Measurements from ENCODE around the gene MDK. TPM values are rescaled to one million over a fixed set of nuclear protein-coding genes. Genes with fewer than 3 reads are reported as not detected.

The MDK gene
- total RNA-seq, 2 donors from 2014 or later: 644 to 1,502 TPM

DNA sequence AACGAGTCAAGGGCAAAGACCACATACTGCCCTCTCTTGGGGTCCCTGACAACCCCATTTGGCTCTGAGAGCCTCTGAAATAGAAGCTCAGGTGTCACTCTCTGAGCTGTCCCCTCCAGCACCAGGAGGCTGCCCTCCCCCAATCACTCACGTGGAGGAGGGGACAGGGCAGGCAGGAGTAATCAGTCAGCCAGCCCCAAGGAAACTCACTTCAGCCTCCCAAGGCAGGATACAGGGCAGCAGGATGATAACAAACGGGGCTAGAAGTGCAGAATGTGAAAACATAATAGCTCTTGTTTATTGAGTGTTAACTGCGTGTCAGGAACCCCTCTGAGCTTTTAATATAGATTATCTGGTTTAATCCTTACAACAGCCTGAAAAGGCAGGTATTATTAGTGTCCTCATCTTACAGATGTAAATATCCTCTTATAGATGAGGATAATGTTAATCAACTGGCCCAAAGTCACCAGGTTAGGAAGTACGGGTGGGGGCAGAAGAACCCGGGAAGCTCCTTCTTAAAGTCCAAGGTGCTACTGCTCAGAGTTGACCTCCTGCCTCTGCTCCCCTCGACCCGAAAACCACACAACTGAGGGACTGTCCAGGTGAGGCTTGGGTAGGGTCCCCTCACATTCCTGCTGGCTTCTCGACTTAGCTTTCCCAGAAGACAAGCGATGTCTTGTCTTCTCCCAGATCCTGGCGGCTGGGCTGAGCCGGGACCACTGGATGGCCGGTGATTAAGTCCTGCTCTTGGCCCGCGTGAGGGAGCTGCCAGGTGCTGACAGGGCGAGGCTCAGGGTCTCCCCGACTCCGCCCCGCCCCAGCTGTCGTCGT, 7.4 kb downstream of the MDK start:
- Histone ChIP-seq H3K9me3 (ENCODE audit: control insufficient read depth, low read length) (no peaks in the 10 kb centered on the region), H3K4me1 (ENCODE audit: control insufficient read depth, insufficient read depth, low read length) (peaks cover 18% of the 10 kb centered on the region), H3K4me3 (ENCODE audit: low read length) (peak overlapping the region; percentile 73), H3K36me3 (ENCODE audit: control insufficient read depth, insufficient read depth, low read length) (peaks cover 2% of the 10 kb centered on the region), H3K9ac (ENCODE audit: extremely low read depth, low read length, poor library complexity, severe bottlenecking) (no peak overlapping the region), H3K27ac (ENCODE audit: low read depth, low read length) (no peak overlapping the region), H3K27me3 (ENCODE audit: control insufficient read depth, insufficient read depth, low read length, poor library complexity, severe bottlenecking) (peaks cover 77% of the 10 kb centered on the region)
- Mint-ChIP-seq H3K36me3 (ENCODE audit: low read depth) (peaks cover 4% of the 10 kb centered on the region), H3K27me3 (ENCODE audit: insufficient read depth) (peaks cover 83% of the 10 kb centered on the region), H3K9me3 (no peaks in the 10 kb centered on the region), H3K4me3 (peak overlapping the region; percentile 46), H3K4me1 (peaks cover 25% of the 10 kb centered on the region), H3K27ac (no peak overlapping the region)
- TF ChIP-seq, protein P1, sequence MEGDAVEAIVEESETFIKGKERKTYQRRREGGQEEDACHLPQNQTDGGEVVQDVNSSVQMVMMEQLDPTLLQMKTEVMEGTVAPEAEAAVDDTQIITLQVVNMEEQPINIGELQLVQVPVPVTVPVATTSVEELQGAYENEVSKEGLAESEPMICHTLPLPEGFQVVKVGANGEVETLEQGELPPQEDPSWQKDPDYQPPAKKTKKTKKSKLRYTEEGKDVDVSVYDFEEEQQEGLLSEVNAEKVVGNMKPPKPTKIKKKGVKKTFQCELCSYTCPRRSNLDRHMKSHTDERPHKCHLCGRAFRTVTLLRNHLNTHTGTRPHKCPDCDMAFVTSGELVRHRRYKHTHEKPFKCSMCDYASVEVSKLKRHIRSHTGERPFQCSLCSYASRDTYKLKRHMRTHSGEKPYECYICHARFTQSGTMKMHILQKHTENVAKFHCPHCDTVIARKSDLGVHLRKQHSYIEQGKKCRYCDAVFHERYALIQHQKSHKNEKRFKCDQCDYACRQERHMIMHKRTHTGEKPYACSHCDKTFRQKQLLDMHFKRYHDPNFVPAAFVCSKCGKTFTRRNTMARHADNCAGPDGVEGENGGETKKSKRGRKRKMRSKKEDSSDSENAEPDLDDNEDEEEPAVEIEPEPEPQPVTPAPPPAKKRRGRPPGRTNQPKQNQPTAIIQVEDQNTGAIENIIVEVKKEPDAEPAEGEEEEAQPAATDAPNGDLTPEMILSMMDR (conservative IDR thresholded peaks at IDR 0.05): no peak
- peak; percentile 88 for DNase-seq
- 7 to 9% methylated on average over 11 to 21 of the region's 21 CpGs for WGBS, 2 experiments (ENCODE audit: insufficient coverage in 1 of 2, insufficient read length in 1 of 2)

DNA sequence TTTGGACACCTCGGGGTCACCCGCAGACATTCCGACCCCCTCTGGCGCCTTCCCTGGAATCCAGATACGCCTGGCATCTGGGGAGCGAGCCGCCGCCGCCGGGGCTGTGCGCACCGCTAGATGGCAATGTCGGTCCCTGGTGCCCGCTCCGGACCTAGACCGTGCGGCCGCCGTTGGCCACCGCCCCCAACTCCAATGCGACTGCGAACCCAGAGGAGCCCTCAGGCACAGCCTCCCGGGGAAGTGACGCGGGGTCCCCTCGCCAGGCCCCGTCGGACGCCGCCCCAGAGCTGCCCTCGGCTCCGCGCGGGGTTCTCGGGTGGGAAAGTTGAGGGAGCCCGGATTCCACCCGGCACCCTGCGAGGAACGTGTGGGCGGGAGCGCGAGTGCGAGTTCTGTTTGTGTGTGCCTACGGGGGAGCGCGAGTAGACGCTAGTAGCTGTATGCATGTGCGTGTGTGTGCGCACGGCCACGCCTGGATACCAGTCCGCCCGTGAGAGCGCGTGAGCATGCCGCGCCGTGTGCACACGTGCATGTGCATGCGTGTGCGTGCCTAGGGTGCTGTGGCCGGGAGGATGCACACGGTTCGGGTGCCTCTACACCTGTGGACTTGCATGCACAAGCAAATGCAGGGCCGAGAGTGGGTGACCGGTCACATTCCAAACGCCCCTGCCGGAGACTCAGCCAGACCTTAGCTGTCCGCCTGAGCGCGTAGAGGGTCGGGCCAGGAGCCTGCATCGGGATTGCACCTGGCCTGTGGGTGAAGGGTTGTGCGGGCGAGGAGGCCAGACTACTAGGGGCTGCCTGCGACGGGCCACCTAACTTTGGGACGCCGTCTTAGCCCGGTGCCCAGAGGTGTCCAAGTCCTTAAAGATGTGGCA, 8.2 kb downstream of the MDK start:
- Histone ChIP-seq H3K27me3 (ENCODE audit: control insufficient read depth, insufficient read depth, low read length, poor library complexity, severe bottlenecking) (peaks cover 73% of the 10 kb centered on the region), H3K4me3 (ENCODE audit: low read length) (peak overlapping the region; percentile 73), H3K4me1 (ENCODE audit: control insufficient read depth, insufficient read depth, low read length) (peaks cover 18% of the 10 kb centered on the region), H3K27ac (ENCODE audit: low read depth, low read length) (no peak overlapping the region), H3K36me3 (ENCODE audit: control insufficient read depth, insufficient read depth, low read length) (no peaks in the 10 kb centered on the region), H3K9ac (ENCODE audit: extremely low read depth, low read length, poor library complexity, severe bottlenecking) (no peak overlapping the region), H3K9me3 (ENCODE audit: control insufficient read depth, low read length) (no peaks in the 10 kb centered on the region)
- Mint-ChIP-seq H3K4me3 (peak overlapping the region; percentile 46), H3K4me1 (peaks cover 25% of the 10 kb centered on the region), H3K27me3 (ENCODE audit: insufficient read depth) (peaks cover 77% of the 10 kb centered on the region), H3K36me3 (ENCODE audit: low read depth) (no peaks in the 10 kb centered on the region), H3K9me3 (no peaks in the 10 kb centered on the region), H3K27ac (no peak overlapping the region)
- TF ChIP-seq, protein P1 (conservative IDR thresholded peaks at IDR 0.05): peak; percentile 97
- DNase-seq: peak; percentile 95
- 4 to 5% methylated on average over 49 to 80 of the region's 80 CpGs for WGBS, 2 experiments (ENCODE audit: insufficient coverage in 1 of 2, insufficient read length in 1 of 2)

DNA sequence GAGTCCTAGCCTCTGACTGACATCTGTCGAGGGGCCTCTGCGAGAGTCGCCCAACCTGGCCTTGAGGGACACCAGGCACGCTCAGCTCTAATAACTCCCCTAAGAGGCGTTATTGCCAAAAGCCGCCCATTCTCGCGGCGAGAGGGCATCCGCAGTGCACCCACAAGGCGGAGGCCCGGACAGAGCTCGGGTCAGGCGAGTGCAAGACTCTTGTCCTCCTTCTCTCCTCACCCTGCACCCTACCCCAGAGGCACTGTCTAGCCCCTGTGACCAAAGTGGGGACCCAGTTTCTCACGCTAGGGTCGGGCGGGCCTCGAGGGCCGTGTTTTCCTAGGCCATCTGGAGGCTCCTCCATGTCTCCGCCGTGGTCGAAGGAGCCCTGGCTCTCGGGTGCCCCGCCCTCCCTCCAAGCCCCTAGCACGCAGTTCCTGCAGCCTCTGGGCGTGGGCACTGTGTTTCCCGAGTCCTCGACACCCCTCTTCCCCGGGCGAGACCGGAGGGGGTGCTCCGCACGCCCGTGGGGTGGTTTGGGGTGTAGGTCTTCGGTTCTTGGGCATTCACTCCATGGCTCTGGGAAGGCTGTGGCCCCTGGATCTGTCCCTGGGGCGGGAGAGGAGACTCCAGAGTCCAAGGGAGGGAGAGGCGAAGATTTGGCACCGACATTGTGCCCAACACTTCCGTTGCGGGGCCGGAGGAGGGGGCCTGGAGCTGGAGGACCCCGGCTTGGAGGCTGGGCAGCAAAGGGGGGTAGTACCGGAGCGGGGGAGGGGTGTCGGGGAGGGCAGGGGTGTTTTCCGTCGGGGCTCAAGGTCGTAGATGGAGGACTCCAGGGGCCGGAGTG, 9.1 kb downstream of the MDK start:
- peak; percentile 66 for DNase-seq
- Histone ChIP-seq H3K4me1 (ENCODE audit: control insufficient read depth, insufficient read depth, low read length) (peaks cover 18% of the 10 kb centered on the region), H3K4me3 (ENCODE audit: low read length) (peak overlapping the region; percentile 73), H3K27me3 (ENCODE audit: control insufficient read depth, insufficient read depth, low read length, poor library complexity, severe bottlenecking) (peaks cover 64% of the 10 kb centered on the region), H3K27ac (ENCODE audit: low read depth, low read length) (no peak overlapping the region), H3K9ac (ENCODE audit: extremely low read depth, low read length, poor library complexity, severe bottlenecking) (no peak overlapping the region), H3K36me3 (ENCODE audit: control insufficient read depth, insufficient read depth, low read length) (peaks cover 2% of the 10 kb centered on the region), H3K9me3 (ENCODE audit: control insufficient read depth, low read length) (no peaks in the 10 kb centered on the region)
- Mint-ChIP-seq H3K4me1 (peaks cover 25% of the 10 kb centered on the region), H3K27me3 (ENCODE audit: insufficient read depth) (peaks cover 72% of the 10 kb centered on the region), H3K9me3 (no peaks in the 10 kb centered on the region), H3K36me3 (ENCODE audit: low read depth) (peaks cover 3% of the 10 kb centered on the region), H3K4me3 (peak overlapping the region; percentile 46), H3K27ac (no peak overlapping the region)
- TF ChIP-seq, protein P1 (conservative IDR thresholded peaks at IDR 0.05): no peak
- 13 to 15% methylated on average over 18 to 49 of the region's 49 CpGs for WGBS, 2 experiments (ENCODE audit: insufficient coverage in 1 of 2, insufficient read length in 1 of 2)

Measured in endodermal cell (in vitro differentiated cells).